ENCODE results near the gene ERMARD. TPM values are rescaled to one million over a fixed set of nuclear protein-coding genes. Genes with fewer than 3 reads are reported as not detected.

The ERMARD gene
- total RNA-seq, 2 experiments from 2014 or later: 24.9 to 26.6 TPM

- CTCF ChIA-PET: interaction anchor here (2.6 kb wide), 1 partner anchor 22 kb away, joined by 14 read pairs; the partner anchor contains the start of genes C6orf120 and WDR27
- Mint-ChIP-seq H3K4me3 (peak overlapping the region; percentile 67), H3K4me1 (ENCODE audit: low read depth) (peaks cover 49% of the 10 kb centered on the region)
Measured at GRCh38 chr6:169723991-169724493, 27.4 kb upstream of the ERMARD start.

GRCh38 chr6:169724494-169725124 lies 26.8 kb upstream of the ERMARD start, which contains the start of gene PHF10:
Gene PHF10, minus strand, starts transcription at chr6:169724500. Its CDS starts 569 bp downstream, at chr6:169723931.
- Mint-ChIP-seq H3K36me3 (ENCODE audit: low read depth) (peaks cover 20% of the 10 kb centered on the region), H3K4me3 (peak within 1 kb of the TSS; percentile 94), H3K27ac (peak within 1 kb of the TSS; percentile 97), H3K27me3 (no peaks in the 10 kb centered on the region), H3K9me3 (no peaks in the 10 kb centered on the region), H3K4me1 (ENCODE audit: low read depth) (peaks cover 43% of the 10 kb centered on the region)
- ATAC-seq: peak; percentile 52
- intact Hi-C loops (cut with micrococcal nuclease): no loop called here
- CTCF ChIA-PET: interaction anchor here (1.5 kb wide), 1 partner anchor 12 kb away, joined by 3 read pairs; no protein-coding TSS in a partner anchor
- POLR2A ChIA-PET: interaction anchor here (0.8 to 7.8 kb wide), 11 partner anchors 10 to 28 kb away, joined by 3 to 95 read pairs (median 8); partner anchors contain the start of genes C6orf120, DYNLT2, ERMARD and WDR27
- TF ChIP-seq, protein P1, sequence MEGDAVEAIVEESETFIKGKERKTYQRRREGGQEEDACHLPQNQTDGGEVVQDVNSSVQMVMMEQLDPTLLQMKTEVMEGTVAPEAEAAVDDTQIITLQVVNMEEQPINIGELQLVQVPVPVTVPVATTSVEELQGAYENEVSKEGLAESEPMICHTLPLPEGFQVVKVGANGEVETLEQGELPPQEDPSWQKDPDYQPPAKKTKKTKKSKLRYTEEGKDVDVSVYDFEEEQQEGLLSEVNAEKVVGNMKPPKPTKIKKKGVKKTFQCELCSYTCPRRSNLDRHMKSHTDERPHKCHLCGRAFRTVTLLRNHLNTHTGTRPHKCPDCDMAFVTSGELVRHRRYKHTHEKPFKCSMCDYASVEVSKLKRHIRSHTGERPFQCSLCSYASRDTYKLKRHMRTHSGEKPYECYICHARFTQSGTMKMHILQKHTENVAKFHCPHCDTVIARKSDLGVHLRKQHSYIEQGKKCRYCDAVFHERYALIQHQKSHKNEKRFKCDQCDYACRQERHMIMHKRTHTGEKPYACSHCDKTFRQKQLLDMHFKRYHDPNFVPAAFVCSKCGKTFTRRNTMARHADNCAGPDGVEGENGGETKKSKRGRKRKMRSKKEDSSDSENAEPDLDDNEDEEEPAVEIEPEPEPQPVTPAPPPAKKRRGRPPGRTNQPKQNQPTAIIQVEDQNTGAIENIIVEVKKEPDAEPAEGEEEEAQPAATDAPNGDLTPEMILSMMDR (IDR thresholded peaks at IDR 0.05): no peak
- peak; percentile 64 for DNase-seq

More at GRCh38 chr6:169723991-169724493, 27.4 kb upstream of the ERMARD start:
- ATAC-seq (peak; percentile 41), DNase-seq (peak; percentile 29)
- peaks cover 26% of the 10 kb centered on the region for H3K36me3 Mint-ChIP-seq (ENCODE audit: low read depth)
- no peaks in the 10 kb centered on the region for H3K9me3 Mint-ChIP-seq
- H3K27ac Mint-ChIP-seq: peak overlapping the region; percentile 78
- intact Hi-C loops (cut with micrococcal nuclease): loop anchor here (2.0 kb wide), 1 partner anchor 21 kb away; the partner anchor contains the start of genes C6orf120 and WDR27
- POLR2A ChIA-PET: interaction anchor here (0.6 to 7.8 kb wide), 10 partner anchors 10 to 829 kb away, joined by 3 to 95 read pairs (median 8); partner anchors contain the start of genes C6orf120, DYNLT2, ERMARD and WDR27
- TF ChIP-seq, protein P1 (IDR thresholded peaks at IDR 0.05): no peak
- no peaks in the 10 kb centered on the region for H3K27me3 Mint-ChIP-seq

DNA sequence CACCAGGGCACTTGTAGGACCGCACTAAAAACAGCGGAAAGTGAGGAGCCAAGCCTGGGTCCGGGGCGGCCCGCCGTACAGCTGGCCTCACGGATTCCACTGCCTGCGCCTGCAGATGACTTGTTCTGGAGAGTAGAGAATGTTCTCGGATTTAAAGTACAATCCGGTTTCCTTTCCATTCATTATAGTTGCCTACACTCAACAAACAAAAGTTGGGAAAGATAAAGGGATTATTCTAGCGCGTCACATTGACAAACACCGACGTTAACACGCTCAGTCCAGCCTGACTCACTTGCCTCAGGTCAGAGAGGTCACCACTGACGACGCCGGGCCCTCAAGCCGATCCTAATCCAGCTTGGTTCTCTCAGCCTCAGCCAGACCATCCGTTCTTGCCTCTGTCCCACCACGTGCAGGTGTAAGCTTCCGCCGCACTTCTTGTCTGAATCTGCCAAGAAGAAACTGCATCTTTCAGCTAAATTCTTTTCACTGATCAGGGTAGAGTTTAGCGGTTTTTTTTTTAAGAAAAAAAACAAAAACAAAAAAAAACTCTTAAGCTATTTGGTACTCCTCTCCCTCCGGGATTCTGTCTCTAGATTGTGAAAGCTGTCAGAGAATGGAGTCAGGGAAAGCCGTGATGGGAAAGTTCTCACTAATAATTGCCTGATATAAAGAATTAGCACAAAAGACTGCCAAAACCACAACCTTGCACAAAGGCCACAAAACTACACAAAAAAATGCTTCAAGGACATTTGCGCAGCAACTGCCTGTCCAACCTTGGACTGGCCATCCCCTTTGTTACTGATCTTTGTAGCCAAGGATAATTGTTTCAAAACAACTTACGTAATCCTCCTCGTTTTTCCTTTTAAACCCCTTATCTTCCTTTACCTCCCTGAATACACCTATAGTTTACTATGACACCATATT lies 26.0 kb upstream of the ERMARD start:
- Mint-ChIP-seq H3K36me3 (ENCODE audit: low read depth) (peaks cover 16% of the 10 kb centered on the region), H3K27ac (peak overlapping the region; percentile 88), H3K27me3 (no peaks in the 10 kb centered on the region), H3K4me1 (ENCODE audit: low read depth) (peaks cover 36% of the 10 kb centered on the region), H3K9me3 (no peaks in the 10 kb centered on the region), H3K4me3 (peak overlapping the region; percentile 84)
- CTCF ChIA-PET: interaction anchor here (1.5 kb wide), 1 partner anchor 12 kb away, joined by 3 read pairs; no protein-coding TSS in a partner anchor
- ATAC-seq (peak; percentile 17), DNase-seq (peak; percentile 55)
- POLR2A ChIA-PET: interaction anchor here (0.8 to 7.8 kb wide), 10 partner anchors 10 to 27 kb away, joined by 3 to 95 read pairs (median 7); partner anchors contain the start of genes C6orf120, DYNLT2, ERMARD and WDR27
- intact Hi-C loops (cut with micrococcal nuclease): loop anchor here (2.0 kb wide), 1 partner anchor 25 kb away; the partner anchor contains the start of genes DYNLT2 and ERMARD
- TF ChIP-seq, protein P1 (IDR thresholded peaks at IDR 0.05): no peak

DNA sequence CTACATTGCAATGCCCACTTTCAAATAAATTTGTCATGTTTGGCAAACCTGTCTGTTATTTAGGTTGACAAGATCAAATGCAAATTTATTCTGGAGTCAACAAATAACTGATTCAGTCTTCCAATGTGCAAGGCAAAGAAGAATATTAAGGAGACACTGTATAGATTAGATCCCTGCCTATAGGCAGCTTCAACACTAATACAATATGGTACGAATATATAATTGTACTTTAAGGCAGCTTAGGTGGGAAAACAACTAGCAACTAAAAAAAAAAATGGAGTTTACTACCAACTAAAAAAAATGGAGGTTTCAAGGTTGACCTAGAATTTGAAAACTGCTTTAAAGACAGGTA lies 25.4 kb upstream of the ERMARD start:
- H3K4me1 Mint-ChIP-seq (ENCODE audit: low read depth): peaks cover 32% of the 10 kb centered on the region

More for the DNA sequence above, 25.4 kb upstream of the ERMARD start:
- Mint-ChIP-seq H3K36me3 (ENCODE audit: low read depth) (peaks cover 13% of the 10 kb centered on the region), H3K4me3 (peak overlapping the region; percentile 84), H3K27ac (peak overlapping the region; percentile 88), H3K9me3 (no peaks in the 10 kb centered on the region), H3K27me3 (no peaks in the 10 kb centered on the region)
- ChIA-PET CTCF (interaction anchor here (1.5 kb wide), 1 partner anchor 11 kb away, joined by 3 read pairs; no protein-coding TSS in a partner anchor), POLR2A (interaction anchor here (1.1 to 7.8 kb wide), 6 partner anchors 9 to 27 kb away, joined by 3 to 95 read pairs (median 10); partner anchors contain the start of genes C6orf120, DYNLT2, ERMARD and WDR27)
- ATAC-seq (no peak), DNase-seq (no peak)
- intact Hi-C loops (cut with micrococcal nuclease): loop anchor here (2.0 kb wide), 1 partner anchor 25 kb away; the partner anchor contains the start of genes DYNLT2 and ERMARD
- TF ChIP-seq, protein P1 (IDR thresholded peaks at IDR 0.05): no peak

All from activated CD8-positive, alpha-beta T cell treated with anti-CD3 and anti-CD28 coated beads for 36 hours (primary cell).